HG02623 (cell line): Measurements from ENCODE around the gene ZFP64.
"Not testable (repeated sequence)": the region's sequence is repeated elsewhere in the genome, so short reads cannot be mapped to it uniquely, and the experiment has no call there.

Source experiments
- ATAC-seq: cut with Tn5 transposase; IDR thresholded peaks from one replicate; pipeline ENCODE4 v1.9.1; 2021; ENCODE audit warnings: moderate library complexity; ENCODE audit not compliant: unreplicated experiment

Gene ZFP64

GRCh38 chr20:52207020-52207810, 15.6 kb upstream of the ZFP64 start:
- ATAC-seq, result no peak

GRCh38 chr20:52204136-52204535, 12.6 kb upstream of the ZFP64 start:
- ATAC-seq, result no peak

- ATAC-seq, result no peak
These were observed 9.8 kb upstream of the ZFP64 start for GRCh38 chr20:52201395-52201794.

- no peak for ATAC-seq
These were observed 9.3 kb upstream of the ZFP64 start for GRCh38 chr20:52200870-52201269.

DNA sequence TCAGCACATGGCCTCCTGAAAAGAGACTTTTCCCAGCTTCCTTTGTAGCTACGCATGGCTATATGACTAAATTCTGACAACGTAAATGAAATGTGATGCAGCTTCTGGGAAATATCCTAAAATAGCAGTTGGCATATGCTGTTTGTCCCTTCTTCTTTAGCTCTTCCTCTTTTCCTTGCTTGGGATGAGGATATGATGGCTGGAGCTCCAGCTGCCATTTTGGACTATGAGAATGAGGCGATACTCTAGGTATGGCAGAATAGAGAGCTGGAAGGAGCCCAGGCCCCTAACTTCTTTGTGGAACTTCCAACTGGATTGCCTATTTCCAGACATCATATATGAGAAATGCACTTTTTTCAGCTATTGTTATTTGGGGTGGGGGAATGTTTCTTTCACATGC, 5.3 kb upstream of the ZFP64 start:
- ATAC-seq, result no peak

DNA sequence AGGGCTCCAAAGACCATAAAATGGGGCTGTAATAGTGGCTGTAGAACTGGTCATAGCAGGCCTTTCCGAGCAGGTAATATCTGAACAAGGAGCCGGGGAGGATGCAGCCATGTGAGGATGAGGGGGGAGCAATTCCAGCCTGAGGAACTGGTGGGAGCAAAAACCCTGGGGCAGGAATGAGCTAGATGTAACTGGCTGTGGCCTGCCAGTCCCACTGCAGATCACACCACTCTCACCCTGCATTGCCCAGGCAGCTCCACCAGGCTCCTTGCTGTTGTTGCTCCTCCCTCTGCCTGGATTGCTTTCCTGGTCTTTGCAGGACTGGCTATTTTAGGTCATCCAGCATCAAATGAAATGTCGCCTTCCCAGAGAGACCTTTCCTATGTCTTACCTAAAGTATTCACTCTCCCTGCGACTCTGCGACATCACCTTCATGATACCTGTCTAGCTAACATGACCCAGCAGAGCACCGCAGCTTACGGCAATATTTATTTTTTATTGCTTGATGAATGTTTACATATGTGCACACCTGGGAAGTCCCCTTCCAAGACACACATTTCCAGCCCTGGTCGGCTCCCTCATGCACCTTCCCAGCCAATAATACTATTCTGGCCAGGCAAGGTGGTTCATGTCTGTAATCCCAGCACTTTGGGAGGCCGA, 2.4 kb upstream of the ZFP64 start:
- no peak for ATAC-seq

- no peak for ATAC-seq
These were observed 1.6 kb upstream of the ZFP64 start for GRCh38 chr20:52193133-52193532.

- not testable (repeated sequence) for ATAC-seq
These were observed 1.1 kb upstream of the ZFP64 start for GRCh38 chr20:52192719-52193007.

GRCh38 chr20:52191916-52192718, 538 bp upstream of the ZFP64 start:
- peak; percentile 43 for ATAC-seq

GRCh38 chr20:52190437-52191131, 995 bp downstream of the ZFP64 start:
- peak; percentile 40 for ATAC-seq

DNA sequence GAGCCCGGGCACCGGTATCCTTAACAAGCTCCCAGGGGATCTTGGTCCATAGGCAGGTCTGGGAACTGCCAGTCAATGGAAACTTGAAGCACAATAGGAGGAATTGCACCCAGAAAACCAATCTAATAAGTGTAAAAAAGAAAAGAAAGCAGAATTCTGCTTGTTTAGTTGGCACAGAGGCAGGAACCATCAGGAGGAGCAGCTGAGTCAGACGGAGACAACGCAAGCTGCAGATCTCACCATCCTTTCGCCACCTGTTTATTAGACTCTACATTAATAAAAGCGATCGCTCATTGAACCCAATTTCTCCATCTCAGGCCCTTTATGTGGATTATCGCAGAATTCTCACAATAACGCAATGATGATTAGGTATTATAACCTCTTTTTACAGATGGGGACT, 9.8 kb downstream of the ZFP64 start:
- no peak for ATAC-seq

GRCh38 chr20:52180180-52180840, 11.3 kb downstream of the ZFP64 start:
- no peak for ATAC-seq

- ATAC-seq, result peak; percentile 88
These were observed 12.0 kb downstream of the ZFP64 start for GRCh38 chr20:52179331-52180179.

GRCh38 chr20:52178691-52179090, 12.9 kb downstream of the ZFP64 start:
- ATAC-seq, result no peak

GRCh38 chr20:52175840-52176239, 15.7 kb downstream of the ZFP64 start:
- no peak for ATAC-seq

- ATAC-seq, result peak; percentile 88
These were observed 19.1 kb downstream of the ZFP64 start for GRCh38 chr20:52172392-52173047.

DNA sequence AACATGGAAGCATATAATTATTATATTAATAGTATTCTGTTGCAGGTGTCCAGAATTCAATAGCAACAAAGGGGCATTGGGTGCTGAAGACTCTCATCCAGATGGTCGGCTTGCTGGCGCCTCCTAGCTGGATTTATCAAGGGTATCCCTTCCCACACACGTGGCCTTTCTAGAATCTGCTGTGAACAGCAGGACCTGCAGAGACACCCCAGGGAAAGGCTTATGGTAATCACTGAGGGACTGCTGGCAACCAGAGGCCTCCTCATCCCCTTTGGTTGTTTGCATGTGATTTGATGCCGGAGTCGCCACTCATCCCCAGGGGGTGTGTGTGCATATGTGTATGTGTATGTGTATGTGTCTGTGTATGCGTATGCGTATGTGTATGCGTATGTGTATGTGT, 20.6 kb downstream of the ZFP64 start:
- no peak for ATAC-seq

DNA sequence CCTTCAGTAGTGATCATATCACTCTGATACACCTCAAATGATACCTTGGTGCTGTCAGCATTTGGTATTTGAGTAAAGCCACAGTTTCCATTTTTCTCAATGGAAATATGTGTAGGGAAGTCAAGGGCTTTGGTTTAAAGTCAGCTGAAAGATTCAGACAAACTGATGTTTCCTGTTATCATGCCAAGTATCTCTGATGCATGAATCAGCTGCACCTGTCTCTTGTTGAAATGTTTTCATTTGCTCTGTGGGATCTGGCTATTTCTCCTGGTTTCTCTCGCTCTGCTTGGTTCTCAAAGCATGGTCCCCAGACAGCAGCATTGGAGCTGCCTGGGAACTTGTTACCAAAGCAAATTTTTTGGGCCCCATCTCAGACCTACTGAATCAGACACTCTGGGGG, 23.5 kb downstream of the ZFP64 start:
- no peak for ATAC-seq

DNA sequence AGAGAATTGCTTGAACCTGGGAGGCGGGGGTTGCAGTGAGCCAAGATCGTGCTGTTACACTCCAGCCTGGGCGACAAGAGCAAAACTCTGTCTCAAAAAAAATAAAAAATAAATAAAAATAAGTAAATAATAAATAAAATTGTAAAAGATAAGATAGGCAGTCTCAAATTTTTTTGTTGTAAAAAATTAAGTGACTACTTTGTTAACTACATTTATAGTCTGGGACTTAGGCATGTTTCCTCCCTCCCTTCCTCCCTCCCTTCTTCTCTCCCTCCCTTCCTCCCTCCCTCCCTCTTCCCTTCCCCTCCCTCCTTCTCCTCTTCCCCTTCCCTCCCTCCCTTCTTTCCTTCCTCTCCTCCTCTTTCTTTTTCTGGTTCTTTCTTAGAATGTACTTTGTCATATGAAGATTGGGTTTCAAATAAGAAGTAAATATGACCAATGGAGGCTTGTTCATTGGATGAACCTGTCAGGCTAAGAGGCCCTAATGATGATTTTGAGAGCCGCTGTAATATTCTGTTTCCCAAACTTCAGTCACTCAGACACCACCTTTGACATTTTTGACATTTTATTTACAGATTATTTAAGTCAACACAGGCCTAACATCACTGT, 24.2 kb downstream of the ZFP64 start:
- no peak for ATAC-seq
